HG02840 (cell line): Measurements from ENCODE around the gene SMAP2.
"Not testable (repeated sequence)": the region's sequence is repeated elsewhere in the genome, so short reads cannot be mapped to it uniquely, and the experiment has no call there.

Experiments used
- ATAC-seq: cut with Tn5 transposase; IDR thresholded peaks from one replicate; pipeline ENCODE4 v1.9.1; 2021; ENCODE audit warnings: mild to moderate bottlenecking, moderate library complexity, moderate number of reproducible peaks; ENCODE audit not compliant: unreplicated experiment, low FRiP score

The SMAP2 gene

DNA sequence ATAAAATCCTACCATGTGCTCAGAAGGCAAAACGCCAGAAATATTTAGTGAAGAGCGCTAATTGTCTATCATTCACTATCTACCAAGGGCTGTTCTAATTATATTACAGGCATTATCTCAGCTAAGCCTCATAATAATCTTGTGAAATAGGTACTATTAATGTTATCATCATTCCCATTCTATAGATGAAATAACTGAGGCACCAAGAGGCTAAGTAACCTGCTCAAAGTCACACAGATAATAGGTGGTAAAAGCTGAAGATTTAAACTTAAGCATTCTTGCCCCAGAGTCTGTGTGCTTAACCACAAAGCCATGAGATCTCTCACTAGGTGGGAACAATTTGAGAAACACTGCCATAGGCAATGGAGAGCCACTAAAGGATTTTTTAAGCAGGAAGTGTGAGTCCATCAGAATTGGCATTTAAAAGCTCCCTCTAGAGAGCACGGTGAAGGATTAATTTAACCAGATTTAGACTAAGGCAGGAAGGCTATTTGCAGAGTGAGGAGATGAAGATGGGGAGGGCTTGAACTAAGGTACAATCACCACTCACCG lies 1.7 kb upstream of the SMAP2 start:
- ATAC-seq, result no peak

GRCh38 chr1:40372658-40373322 lies 737 bp upstream of the SMAP2 start:
- no peak for ATAC-seq

DNA sequence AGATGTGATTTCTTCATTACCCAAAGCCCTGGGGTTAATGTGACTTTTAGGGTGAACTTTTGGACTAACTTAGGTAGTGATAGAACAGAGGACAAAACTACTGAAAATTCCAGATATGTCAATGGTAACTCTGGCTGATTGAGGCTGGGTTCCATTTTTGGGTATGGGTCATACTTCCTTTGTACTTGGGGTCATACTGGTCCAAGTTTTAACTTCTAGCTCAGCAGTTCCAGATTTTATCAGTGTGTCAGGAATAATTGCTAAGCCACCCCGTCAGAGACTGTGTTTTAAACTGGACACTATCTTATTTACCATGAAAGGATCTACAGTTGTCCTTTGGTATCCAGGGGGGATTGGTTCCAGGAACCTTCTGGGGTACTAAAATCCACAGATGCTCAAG lies 4.0 kb downstream of the SMAP2 start:
- no peak for ATAC-seq

DNA sequence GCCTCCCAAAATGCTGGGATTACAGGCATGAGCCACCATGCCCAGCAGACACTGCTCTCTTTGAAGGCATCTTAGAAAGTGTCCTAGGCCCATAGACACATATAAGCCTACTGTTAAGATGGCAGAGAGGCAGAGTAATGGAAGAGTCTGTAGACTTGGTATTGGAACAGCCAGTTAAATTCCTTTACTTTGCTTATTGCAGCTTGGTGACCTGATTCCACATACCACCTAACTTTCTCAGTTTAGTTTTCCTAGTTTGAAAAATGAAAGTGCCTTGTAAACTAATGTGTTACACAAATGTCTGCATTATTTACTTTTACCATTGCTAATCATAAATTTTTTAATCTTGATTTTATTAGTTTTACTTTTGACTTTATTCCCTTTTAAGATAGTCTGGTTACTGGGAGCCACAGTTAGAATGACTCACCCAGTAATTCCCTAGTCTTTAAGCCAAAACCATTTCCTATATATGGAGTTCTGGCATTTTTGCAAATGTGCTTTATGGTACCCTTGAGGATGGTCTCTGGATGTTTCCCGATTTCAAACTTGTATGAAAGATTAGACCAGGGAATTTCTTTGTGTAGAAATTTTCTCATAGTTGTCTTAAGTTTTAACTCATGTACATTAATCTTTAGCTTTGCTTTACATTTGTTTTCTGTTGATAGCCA lies 6.4 kb downstream of the SMAP2 start:
- ATAC-seq, result no peak

DNA sequence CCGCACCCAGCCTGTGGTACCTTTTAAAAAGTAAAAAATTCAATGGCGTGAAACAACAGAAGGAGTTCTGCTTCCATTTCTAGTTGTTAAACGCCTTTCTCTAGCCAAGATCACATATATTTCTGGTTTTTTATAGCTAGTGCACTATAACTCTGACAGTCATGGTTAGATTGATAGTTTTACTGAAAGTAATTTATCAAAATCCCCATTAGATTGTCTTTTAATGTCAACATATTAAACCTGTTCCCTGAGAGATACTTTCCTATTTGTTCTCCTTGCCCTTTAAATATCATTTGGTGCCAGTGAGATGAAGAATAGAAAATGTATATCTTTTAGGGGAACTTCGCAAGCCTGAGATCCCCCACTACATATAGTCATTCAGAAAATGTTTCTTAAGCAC lies 7.3 kb downstream of the SMAP2 start:
- ATAC-seq, result no peak

- ATAC-seq, result no peak
Measured at GRCh38 chr1:40381268-40382107, 8.0 kb downstream of the SMAP2 start.

GRCh38 chr1:40382108-40382460 lies 8.6 kb downstream of the SMAP2 start:
- ATAC-seq, result no peak

- ATAC-seq, result no peak
Measured at GRCh38 chr1:40382601-40383000, 9.1 kb downstream of the SMAP2 start.

GRCh38 chr1:40383095-40383487 lies 9.6 kb downstream of the SMAP2 start:
- ATAC-seq, result no peak

DNA sequence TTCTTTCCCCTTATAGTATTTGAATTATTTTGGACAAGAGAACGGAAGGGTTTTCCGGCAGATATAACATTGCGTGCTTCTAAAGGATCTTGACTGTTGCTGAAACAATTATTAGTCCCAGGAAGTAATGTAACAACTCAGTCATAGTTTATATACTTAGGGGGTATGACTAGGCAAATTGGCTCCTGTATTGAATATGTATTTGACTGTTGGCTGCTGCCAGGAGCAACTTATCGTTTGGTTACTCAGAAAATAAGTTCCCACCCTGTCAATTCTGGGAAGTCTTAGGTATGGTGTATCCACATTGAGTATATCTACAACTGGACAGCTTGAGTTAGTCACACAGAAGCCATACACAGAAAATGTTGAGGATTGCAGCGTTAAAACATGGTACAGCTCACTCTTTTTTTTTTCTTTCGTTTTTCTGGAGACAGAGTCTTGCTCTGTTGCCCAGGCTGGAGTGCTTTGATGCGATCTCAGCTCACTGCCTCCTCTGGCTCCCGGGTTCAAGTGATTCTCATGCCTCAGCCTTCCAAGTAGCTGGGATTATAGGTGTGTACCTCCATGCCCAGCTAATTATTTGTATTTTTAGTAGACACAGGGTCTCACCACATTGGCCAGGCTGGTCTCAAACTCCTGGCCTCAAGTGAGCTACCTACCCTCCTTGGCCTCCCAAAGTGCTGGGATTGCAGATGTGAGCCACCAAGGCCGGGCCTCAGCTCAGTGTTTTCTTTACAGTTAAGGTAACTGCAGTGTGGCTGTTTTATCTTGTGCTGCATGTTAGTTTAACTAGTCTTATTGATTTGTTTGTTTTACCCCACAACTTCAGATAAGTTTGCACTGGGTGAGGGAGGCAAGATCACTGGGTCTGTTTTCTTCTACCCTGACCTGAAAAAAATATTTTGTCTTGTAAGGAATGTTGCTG lies 10.2 kb downstream of the SMAP2 start:
- no peak for ATAC-seq

DNA sequence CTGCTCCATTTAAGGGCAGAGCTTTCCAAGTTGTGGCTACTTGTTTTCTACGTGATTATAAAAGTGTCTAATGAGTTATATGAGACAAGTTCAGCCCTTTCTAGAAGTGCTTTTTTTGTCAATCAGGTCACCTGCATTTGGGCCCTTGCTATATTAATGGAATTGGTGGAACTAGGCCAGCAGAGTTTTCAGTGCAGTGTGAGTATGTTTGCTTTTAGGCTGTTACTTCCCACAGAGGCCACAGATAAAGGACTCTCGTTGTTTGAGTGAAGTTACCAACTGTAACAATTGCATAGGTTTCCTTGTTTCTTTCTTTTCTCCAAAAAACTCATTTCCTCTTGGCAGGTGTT lies 10.9 kb downstream of the SMAP2 start:
- ATAC-seq, result no peak

DNA sequence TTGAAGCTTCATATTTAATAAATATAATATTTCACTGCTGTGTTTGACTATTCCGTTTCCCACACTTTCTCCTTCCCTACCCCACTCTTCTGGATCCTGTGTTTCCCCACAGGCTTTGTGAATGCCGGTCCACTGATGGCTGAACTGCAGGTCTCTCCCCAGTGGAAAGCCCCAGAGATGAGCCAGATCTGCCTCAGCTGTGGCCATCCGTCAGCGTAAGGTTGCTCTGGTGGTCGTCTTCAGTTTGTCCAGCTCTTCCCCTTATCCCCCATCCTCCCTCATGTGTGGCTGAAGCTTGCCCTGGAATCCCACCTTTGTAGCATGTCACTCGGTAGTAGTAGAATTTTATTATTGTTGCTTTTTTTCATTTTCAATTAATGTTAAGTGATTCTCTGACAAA lies 11.4 kb downstream of the SMAP2 start:
- no peak for ATAC-seq

DNA sequence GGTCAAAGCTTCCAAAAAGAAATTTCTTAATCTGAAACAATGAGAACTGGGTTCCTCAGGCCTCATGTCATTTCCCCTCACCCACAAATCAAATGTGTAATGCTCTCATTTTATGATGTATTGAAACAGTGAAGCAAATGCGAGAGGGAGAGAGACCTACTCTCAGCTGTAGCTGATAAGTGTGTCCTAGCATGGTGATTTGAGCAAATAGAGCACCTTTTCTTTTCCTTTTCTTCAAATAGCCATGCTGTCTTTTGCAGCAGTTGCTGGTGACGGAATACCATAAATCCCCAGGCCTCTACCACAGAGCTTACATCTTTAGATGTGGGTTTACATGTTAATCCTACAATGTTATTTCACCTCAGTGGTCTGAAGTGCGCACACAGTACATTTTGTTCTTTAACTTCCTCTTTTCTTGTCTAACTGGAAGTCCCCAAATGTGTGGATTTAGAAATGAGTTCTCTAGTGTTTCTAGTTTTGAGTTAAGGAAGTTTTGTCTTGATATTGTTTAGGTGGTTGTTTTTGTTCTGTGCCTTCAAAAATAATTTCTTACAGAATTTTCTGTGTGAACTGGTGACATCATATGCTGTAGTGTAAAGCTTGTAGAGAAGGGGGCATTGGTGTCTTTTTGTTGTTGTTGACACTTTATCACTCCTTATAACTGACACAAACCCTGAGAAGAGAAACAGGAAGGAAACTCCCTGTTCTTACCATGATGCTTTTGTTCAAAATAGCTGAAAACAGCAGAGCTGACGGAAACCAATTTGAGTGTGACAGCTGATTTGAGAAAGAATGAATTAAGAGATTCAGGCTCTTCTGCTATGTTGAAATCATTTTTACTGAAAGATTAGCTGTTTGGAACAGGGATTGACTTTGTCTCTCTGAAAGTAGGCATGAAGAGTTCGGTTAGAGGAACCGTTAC lies 12.2 kb downstream of the SMAP2 start:
- peak; percentile 55 for ATAC-seq

- no peak for ATAC-seq
Measured at GRCh38 chr1:40386359-40386723, 12.8 kb downstream of the SMAP2 start.

DNA sequence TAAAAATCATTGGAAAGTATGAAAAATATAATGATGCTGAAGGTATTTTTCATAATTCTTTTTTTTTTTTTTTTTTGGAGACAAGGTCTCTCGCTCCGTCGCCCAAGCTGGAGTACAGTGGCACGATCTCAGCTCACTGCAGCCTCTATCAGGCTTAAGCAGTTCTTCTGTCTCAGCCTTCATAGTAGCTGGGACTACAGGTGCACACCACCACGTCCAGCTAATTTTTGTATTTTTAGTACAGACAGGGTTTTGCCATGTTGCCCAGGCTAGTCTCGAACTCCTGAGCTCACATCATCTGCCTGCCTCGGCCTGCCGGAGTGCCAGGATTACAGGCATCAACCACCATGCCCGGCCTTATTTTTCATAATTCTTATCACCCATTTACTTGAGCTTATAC lies 13.3 kb downstream of the SMAP2 start:
- ATAC-seq, result no peak

DNA sequence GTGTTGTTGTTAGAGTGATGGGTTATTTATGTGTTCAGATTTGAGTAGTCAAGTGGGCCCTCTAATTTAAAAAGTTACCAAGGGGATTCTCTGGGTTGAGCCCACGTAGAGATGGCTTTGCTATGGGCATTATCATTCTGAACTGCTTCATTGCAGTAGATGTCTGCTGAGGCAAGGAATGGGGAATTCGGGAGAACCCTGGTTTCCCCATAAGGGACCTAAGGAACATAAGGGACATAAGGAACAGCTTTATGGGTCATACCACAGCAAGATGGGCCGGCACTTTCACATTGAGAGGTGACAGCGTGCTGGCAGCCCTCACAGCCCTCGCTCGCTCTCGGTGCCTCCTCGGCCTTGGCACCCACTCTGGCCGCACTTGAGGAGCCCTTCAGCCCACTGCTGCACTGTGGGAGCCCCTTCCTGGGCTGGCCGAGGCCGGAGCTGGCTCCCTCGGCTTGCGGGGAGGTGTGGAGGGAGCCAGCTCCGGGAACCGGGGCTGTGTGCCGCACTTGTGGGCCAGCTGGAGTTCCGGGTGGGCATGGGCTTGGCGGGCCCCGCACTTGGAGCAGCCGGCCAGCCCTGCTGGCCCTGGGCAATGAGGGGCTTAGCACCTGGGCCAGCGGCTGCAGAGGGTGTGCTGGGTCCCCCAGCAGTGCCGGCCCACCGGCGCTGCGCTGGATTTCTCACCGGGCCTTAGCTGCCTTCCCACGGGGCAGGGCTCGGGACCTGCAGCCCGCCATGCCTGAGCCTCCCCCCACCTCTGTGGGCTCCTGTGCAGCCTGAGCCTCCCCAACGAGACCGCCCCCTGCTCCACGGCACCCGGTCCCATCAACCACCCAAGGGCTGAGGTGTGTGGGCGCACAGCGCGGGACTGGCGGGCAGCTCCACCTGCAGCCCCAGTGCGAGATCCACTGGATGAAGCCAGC lies 14.1 kb downstream of the SMAP2 start:
- ATAC-seq, result not testable (repeated sequence)

DNA sequence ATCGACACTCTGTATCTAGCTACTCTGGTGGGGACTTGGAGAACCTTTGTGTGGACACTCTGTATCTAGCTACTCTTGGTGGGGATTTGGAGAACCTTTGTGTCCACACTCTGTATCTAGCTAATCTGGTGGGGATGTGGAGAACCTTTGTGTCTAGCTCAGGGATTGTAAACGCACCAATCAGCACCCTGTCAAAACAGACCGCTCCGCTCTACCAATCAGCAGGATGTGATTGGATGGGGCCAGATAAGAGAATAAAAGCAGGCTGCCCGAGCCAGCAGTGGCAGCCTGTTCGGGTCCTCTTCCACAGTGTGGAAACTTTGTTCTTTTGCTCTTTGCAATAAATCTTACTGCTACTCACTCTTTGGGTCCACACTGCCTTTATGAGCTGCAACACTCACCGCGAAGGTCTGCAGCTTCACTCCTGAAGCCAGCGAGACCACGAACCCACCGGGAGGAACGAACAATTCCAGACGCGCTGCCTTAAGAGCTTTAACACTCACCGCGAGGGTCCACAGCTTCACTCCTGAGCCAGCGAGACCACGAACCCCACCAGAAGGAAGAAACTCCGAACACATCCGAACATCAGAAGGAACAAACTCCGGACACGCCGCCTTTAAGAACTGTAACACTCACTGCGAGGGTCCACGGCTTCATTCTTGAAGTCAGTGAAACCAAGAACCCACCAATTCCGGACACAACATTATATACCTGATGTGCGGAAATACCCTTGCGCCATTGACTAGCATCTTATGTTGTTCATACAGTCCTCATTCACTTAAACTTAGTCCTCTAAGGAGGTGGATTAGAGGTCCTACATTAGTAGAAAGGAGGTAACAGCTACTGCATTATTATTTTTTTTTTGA lies 15.2 kb downstream of the SMAP2 start:
- not testable (repeated sequence) for ATAC-seq
